ENCODE measurements around the gene ZNF638. TPM values are rescaled to one million over a fixed set of nuclear protein-coding genes. Genes with fewer than 3 reads are reported as not detected.
"Not testable (repeated sequence)": the region's sequence is repeated elsewhere in the genome, so short reads cannot be mapped to it uniquely, and the experiment has no call there.

Gene ZNF638
- total RNA-seq, 1 donor from 2014 or later: 91.9 TPM

DNA sequence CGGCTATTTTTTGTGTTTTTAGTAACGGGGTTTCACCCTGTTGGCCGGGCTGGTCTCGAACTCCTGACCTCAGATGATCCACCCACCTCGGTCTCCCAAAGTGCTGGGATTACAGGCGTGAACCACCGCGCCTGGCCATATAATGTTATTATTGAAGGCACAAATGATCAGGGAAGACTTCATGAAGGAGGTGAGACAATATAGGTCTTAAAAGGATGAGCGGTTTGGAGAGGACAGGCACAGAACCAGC, 326 bp upstream of the ZNF638 start:
- intact Hi-C loops (cut with DNase I): loop anchor here (1.0 to 2.0 kb wide), 2 partner anchors 54 to 105 kb away; no protein-coding TSS in a partner anchor
- DNase-seq (ENCODE audit: missing footprints): peak; percentile 74
- ATAC-seq: not testable (repeated sequence)

DNA sequence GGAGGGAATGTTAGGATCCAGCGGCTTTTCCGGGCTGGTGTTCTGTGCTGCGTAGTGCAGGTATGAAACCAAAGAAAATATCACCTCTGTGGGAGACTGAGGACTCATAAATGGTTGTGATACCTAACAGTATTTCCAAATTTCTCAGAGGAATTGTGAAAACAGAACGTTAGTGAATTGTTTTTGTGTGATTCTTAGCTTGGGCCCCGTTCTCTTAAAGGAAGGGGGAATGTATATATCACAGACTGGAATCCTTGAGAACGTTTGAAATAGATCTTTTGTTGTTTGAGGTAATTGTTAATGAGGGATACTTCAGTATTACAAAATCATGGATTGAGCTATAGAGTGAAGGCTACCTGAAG, 834 bp downstream of the ZNF638 start:
- intact Hi-C loops (cut with DNase I): no loop called here
- ATAC-seq: no peak
- no peak for DNase-seq (ENCODE audit: missing footprints)

DNA sequence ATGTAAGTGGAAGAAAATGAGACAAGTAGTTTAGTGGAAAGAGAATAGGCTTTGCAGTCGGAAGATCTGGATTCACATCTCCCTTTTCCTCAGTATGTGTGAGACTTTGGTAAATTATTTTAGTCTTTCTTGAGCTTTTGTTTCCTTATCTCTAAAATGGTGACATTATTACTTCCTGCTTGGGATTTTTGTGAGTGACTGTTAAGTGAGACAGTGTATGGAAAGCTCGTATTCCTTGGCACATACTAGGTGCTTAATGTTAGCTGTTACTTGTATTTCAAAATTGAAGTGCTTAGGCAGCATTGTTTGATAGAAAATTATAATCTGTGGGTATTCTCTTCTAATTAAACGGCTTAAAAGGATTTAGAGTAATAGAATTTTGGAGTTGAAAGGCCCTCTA, 2.0 kb downstream of the ZNF638 start:
- ATAC-seq (no peak), DNase-seq (ENCODE audit: missing footprints) (no peak)
- intact Hi-C loops (cut with DNase I): no loop called here

DNA sequence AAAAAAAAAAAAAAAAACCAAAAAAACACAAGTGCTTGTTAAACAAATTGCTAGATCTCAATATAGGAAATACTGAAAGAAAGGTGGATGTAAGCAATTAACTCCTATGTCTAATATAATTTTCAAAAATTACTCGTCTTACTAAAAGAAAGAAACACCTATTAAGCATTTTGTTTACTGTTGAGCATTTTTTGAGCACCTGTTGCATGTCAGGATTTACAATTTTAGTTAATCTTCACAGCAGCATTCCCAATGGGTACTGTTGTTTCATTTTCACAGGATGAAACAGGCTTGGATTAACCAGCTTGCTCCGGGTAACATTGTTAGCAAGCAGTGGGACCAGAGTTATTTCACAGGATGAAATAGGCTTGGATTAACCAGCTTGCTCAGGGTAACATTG, 4.8 kb downstream of the ZNF638 start:
- intact Hi-C loops (cut with DNase I): no loop called here
- no peak for DNase-seq (ENCODE audit: missing footprints)
- ATAC-seq: no peak

DNA sequence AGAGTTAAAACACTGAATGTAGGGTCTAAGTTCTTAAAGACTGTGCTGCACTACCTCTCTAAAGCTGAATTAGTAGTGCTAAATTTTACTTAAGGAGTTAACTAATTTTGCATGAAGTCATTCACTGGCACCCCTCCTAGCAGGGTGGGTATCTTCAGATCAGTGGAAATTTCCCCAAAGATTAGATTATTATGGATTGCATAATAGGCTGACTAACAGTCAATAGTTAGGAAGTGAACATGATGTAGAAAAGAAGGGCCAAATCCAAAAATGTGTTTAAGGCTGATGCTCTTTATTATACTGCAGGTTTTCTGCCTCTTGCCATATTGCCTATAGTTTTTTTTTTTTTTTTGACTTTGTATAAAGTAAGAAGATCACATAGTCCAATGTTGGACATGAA, 5.2 kb downstream of the ZNF638 start:
- no peak for DNase-seq (ENCODE audit: missing footprints)
- peak; percentile 63 for ATAC-seq
- intact Hi-C loops (cut with DNase I): no loop called here

DNA sequence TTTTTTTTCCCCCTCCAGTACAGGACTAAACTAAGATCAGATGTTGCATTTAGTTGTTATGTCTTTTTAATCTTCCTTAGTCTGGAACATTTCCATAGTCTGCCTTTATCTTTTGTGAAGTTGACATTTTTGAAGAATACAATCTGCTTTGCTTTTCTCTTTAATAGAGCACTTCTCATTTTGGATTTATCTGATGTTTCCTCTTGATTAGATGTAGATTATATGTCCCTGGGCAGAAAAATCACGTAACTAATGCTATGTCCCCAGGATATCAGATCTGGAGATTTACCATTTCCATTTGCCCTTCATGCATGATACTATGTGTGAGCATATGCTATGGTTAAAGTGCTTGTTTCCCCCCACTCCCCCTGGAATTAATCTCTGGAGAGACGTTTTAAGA, 6.2 kb downstream of the ZNF638 start:
- ATAC-seq (peak; percentile 30), DNase-seq (ENCODE audit: missing footprints) (no peak)
- intact Hi-C loops (cut with DNase I): no loop called here

DNA sequence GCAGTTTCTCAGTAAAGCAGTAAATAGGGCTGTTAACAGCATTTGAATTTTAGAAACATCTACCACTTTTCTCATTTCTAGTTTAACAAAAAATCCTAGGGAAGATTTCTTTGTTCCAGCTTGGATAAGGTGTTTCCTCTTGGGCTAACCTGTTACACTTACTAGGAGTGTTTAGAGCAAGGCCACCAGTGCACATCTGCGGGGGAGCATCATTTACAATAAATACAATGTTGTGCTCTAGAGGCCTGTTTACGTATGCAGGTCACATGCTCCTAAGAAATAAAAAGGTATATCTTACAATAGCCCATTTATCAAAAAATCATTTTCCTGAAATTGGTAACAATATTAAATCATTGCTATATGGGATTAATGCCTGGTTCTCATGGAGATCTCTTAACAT, 8.1 kb downstream of the ZNF638 start:
- DNase-seq (ENCODE audit: missing footprints) (no peak), ATAC-seq (no peak)
- intact Hi-C loops (cut with DNase I): no loop called here

DNA sequence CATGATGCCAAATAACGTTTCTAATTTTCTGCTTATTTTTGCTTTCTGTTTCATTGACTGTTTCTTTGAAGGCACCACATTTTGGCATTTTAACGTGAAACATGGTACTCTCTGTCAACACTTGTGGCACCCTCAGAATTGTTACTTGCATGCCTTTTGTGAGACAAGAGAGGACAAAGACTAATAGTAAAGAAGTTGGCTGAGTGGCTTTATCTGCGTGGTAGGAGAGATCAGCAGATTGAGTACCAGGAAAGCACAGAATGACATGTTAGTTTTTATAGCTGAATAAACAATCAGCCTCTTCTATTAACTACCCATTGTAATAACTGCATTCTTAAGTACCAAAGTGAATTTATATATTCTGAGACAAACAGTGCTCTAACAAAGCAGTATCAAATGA, 8.6 kb downstream of the ZNF638 start:
- ATAC-seq (no peak), DNase-seq (ENCODE audit: missing footprints) (no peak)
- intact Hi-C loops (cut with DNase I): no loop called here

DNA sequence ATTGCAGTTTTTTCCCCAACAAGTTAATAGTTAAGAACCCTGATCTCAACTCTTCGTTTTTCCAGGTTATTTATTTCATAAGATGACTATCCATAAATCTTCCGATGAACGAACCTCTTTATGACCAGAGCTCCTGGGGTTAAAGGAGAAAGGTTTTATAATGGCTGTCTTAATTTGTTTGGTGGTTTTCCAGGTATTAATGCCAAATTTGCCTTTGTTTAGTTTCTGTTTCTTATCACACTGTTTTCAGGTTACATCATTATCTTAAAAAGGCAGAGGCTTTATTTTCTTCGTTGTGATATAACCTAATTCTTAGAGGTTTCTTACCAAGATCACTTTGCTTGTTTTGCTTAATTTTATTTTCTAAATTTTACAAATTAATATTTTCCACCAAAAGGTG, 10.1 kb downstream of the ZNF638 start:
- ATAC-seq (no peak), DNase-seq (ENCODE audit: missing footprints) (no peak)
- intact Hi-C loops (cut with DNase I): no loop called here

DNA sequence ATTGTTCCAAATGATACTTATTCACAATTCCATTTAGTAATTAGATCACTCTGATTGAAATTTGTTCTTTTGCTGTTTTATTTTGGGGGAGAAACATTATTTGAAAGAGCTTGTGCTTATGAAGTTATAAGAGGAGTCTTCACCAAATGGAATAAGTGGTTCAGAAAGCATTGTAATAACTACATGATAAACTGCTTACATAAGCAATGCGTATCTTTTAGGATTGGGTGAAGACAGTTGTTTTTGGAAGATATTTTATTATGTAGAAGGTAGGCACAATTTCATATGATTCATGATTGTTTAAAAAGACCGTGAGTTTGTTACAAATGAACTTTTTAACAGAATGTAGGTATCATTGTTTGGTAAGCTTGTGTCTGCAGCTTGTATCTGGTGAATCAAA, 14.5 kb downstream of the ZNF638 start:
- intact Hi-C loops (cut with DNase I): no loop called here
- DNase-seq (ENCODE audit: missing footprints) (no peak), ATAC-seq (no peak)

DNA sequence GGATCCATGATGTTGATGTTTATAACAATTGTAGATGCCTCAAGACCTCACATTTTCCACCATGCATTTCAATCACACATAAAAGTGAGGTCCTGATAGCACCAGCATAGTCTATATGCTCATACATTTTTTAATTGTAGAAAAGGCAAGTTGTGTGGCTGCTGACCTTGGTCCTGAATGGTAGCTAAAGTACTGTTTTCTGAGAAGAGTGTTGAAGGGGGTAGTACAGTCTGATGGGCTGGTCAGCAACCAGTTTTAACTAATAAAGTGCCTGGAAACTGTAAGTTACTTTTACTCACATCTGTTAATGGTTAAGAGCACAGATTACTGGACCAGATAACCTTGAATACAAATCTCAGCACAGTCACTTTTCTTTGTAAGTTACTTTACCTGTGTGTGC, 15.9 kb downstream of the ZNF638 start:
- no peak for ATAC-seq
- intact Hi-C loops (cut with DNase I): no loop called here
- no peak for DNase-seq (ENCODE audit: missing footprints)

DNA sequence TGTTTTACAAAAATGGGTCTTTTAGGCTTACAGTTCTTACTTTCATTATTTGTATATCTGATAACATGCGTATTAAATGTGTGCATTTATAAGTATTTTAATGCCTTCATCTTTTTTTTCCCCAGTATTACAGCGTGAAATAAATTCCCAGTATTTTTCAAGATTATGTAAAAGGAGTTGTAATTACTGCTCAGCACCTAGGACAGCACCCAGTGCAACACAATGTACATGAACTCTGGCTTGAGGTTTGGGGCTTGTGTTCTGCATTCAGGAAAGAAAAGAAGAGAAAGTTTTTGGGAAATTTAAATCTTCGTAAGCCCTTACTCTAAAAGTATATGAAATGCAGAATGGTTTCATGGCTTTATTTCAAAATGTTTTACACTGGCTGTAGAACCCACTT, 16.7 kb downstream of the ZNF638 start:
- intact Hi-C loops (cut with DNase I): no loop called here
- ATAC-seq: no peak
- no peak for DNase-seq (ENCODE audit: missing footprints)

DNA sequence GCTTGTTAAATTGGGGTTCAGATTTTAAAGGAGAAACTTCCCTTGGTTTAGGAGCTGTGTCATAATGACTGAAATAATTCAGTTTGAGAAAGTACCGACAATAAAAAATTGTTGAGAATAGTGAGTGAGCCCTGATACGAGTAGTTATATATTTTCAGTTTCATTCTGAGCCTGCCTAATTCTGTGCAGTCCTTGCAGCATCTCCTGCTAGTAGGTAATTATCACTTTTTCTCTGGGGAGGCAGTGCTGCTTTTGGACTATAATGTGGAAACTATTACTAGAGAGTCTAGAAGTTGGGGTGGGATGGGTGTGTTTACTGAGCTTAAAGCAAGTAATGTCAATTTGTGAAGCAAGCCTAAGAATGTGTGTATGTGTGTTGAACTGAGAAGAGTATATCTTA, 21.7 kb downstream of the ZNF638 start:
- ATAC-seq (no peak), DNase-seq (ENCODE audit: missing footprints) (no peak)
- intact Hi-C loops (cut with DNase I): no loop called here

DNA sequence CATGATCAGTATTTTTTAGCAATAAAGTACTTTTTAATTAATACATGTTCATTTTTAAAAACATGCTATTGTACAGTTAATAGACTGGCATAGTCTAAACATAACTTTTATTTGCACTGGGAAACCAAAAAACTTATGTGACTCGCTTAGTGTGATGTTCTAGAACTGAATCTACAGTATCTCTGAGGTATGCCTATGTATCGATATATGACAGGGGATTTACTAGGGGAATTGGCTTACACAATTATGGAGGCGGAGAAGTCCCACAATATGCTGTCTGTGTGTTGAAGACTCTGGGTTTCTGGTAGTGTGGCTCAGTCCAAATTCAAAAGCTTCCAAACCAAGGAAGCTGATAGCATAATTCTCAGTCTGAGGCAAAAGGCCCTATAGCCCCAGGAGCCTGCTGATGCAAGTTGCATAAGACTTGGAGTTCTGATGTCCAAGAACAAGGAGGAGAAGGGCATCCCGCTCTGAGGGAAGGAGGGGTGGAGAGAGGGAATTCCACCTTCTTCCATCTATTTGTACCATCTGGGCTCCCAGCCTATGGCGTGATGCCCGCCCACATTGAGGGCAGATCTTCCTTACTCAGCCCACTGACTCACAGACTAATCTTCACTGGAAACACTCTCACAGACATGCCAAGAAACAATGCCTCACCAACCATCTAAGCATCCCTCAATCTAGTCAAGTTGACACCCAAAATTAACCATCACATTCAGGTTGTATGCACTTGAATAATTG, 27.5 kb downstream of the ZNF638 start:
- DNase-seq (ENCODE audit: missing footprints) (no peak), ATAC-seq (no peak)
- intact Hi-C loops (cut with DNase I): no loop called here

DNA sequence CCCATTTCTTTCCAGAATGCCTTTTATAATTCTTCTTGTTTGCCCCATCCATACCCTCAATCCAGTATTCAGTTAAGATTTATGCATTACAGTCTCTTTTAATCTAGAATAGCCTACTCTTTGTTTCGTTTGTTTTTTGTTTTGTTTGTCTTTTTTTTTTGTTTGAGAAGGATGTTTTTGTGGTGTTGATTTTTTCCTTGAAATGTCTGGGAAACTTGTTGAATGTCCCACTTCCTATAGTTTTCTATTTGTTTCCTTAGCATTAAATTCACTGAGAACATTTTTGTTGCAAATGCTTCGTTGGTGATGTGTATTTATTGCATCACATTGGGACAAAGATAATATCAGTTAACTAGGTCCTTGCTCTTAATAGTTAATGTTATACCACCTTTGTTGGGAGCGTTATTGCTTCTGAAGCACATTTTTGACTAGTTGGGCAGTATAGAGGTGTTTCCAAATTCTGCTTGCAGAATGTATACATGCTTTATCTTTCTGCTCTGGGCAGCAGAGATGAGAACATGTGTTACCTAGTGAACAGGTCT, 28.9 kb downstream of the ZNF638 start:
- ATAC-seq: no peak
- intact Hi-C loops (cut with DNase I): no loop called here
- no peak for DNase-seq (ENCODE audit: missing footprints)

DNA sequence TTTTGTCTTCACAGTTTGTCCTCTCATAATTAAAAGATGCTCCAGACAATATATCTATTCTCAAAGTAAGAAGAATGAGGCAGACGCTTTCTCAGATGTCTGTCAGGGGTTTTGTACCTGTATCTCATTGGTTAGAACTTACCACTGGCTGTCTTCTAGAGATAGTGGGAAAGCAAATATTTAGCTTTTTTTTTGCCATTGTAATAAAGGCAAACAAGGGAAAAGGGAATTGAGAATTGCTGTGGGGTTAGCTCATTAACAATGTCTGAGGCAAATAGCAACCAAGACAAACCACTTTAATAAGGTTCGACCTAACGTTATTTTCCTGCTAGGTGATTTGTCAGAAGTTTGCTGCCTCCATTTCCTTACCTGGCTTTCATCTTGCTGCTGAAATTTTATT, 30.0 kb downstream of the ZNF638 start:
- DNase-seq (ENCODE audit: missing footprints) (no peak), ATAC-seq (no peak)
- intact Hi-C loops (cut with DNase I): no loop called here

DNA sequence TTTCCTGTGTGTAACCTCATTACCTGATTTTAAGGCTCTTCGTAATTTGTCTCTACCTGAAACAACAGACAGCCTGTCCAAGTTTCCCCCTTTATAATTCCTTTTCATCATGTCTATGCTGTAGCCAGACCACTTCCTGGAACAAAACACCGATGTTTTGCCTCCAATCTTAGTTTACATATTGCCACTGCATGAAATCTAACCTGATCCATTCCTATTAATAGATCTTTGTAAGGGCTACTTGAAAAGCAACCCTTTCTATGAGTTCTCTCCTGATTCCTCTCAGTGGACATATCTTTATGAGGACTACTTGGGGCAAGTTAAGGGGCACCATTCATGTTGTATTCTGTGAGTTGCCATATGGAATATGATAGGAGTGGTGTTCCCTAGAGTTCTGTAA, 30.9 kb downstream of the ZNF638 start:
- intact Hi-C loops (cut with DNase I): no loop called here
- ATAC-seq: no peak
- no peak for DNase-seq (ENCODE audit: missing footprints)

DNA sequence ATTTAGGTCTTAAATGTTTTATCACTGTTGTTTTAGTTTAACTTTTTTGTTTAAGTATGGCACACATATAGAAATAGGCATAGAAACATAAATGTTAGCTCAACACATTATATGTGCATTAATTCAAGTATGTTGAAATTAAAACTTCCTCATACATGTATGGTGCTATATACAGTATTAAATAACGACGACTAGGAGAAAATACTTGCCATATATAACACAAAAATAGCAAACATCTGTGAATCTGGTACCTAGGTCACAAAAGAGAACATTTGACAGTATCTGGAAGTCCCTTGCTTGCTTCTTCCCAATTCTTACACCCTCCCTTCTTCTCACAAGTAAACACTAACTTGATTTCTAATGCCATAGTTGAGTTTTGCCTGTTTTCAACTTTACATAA, 38.4 kb downstream of the ZNF638 start:
- intact Hi-C loops (cut with DNase I): no loop called here
- DNase-seq (ENCODE audit: missing footprints) (no peak), ATAC-seq (no peak)

DNA sequence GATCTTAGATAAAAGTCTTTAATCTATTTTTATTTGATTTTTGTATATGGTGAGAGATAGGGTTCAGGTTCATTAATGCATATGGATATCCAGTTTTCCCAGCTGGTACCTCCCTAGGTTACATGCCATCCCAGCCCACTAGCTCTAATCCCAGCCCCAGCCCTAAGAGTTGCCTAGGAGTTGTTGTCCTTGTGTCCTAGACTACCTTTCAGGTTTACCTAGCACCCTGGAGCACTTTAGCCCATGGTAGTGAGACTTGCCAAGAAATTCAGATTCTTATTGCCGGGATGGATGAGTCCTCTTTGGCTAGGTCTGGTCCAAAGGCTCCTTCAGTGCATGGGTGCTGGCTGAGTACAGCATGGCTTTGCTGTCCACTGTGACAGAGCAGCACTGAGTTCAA, 40.5 kb downstream of the ZNF638 start:
- DNase-seq (ENCODE audit: missing footprints) (no peak), ATAC-seq (peak; percentile 28)
- intact Hi-C loops (cut with DNase I): no loop called here

DNA sequence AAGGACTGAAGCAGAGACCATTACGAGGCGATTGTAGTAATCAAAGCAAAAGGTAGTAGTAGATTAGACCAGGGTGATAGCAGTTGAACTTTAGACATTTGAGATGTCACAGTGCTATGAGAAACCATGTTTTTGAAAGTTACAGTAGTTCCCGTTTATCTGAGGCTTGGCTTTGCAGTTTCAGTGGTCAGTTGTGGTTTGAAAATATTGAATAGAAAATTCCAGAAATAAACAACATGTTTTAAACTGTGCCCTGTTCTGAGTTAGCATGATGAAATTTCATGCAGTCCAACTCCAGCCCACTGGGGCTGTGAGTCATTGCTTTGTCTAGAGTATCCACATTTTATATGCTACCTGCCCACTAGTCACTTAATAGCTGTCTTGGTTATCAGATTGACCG, 47.5 kb downstream of the ZNF638 start:
- ATAC-seq (no peak), DNase-seq (ENCODE audit: missing footprints) (no peak)
- intact Hi-C loops (cut with DNase I): no loop called here

DNA sequence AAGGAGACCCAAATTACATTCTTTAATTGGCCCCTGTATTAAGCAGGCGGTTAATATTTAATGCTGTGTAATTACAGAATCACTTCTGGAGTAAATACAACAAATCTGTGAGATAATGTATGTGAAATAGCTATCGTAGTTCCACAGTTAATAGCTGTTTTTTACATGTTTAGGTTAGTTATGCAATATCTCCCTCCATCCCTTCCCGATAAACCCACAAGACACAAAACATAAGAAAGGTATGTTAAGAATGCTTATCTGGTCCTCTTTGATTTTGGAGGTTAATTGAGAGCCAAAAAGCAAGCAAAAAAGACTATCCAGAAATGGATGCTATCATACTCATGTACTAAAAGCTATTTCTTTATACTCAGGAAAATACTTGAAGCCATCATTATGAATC, 49.1 kb downstream of the ZNF638 start:
- intact Hi-C loops (cut with DNase I): no loop called here
- ATAC-seq (no peak), DNase-seq (ENCODE audit: missing footprints) (no peak)

Measured in Right ventricle myocardium inferior (tissue), 1 donor.